ENCODE results near the gene KIRREL2. TPM values are rescaled to one million over a fixed set of nuclear protein-coding genes. Genes with fewer than 3 reads are reported as not detected.
A peak's percentile ranks its signal among the peaks of the same experiment; 100 is the strongest.
"Not testable (repeated sequence)": the region's sequence is repeated elsewhere in the genome, so short reads cannot be mapped to it uniquely, and the experiment has no call there.

KIRREL2 gene
- total RNA-seq: 1 to 10 TPM; 1.2 to 3.3 TPM

DNA sequence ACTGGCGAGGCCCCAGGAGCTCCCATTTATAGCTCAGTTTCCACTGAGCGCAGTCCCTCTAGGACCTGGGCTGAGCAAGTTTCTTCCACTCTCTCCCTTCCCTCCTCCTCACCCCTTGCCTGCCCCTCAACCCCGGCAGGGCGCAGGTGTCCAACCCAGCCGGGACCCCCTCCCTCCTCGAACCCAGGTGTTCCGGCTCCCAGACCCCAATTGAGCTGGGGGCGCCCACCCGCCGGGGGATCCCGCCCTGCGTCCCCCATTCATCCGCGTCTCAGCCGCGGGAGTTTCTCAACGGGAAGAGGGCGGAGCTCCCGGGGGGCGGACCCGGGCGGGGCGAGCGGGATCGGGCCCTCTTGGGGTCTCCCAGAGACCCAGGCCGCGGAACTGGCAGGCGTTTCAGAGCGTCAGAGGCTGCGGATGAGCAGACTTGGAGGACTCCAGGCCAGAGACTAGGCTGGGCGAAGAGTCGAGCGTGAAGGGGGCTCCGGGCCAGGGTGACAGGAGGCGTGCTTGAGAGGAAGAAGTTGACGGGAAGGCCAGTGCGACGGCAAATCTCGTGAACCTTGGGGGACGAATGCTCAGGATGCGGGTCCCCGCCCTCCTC lies at the start of gene KIRREL2:
Gene KIRREL2 (plus strand): TSS at position 366 of the 604 bp plus-strand sequence. CDS start 209 bp downstream, at position 575.
- peaks cover 0 to 8% of the 10 kb centered on the region in 2 donors for H3K36me3 Mint-ChIP-seq
- DNase-seq (ENCODE audit: low spot score in 2 of 2) (peak in 1 of 2 donors; percentile 56), ATAC-seq (peak; percentile 67 to 82)
- no peaks in the 10 kb centered on the region for H3K9me3 Mint-ChIP-seq
- no peak within 1 kb of the TSS for H3K27ac Mint-ChIP-seq

DNA sequence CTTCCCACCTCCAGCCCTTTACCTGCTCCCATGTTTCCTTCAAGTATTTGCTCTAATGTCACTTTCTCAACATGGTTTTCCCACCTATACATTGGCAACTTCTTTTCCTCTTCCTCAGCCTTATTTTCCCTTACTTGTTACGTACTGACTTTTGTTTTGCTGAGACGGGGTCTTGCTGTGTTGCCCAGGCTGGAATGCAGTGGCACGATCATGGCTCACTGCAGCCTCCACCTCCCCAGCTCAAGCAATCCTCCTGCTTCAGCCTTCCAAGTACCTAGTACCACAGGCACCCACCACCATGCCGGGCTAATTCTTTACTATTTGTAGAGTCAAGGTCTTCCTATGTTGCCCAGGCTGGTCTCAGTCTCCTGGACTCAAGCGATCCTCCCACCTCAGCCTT lies 49.1 kb upstream of the KIRREL2 start:
- DNase-seq (ENCODE audit: low spot score in 2 of 2) (no peak), ATAC-seq (no peak)
- Mint-ChIP-seq H3K9me3 (no peaks in the 10 kb centered on the region), H3K36me3 (no peaks in the 10 kb centered on the region), H3K27ac (no peak overlapping the region)

DNA sequence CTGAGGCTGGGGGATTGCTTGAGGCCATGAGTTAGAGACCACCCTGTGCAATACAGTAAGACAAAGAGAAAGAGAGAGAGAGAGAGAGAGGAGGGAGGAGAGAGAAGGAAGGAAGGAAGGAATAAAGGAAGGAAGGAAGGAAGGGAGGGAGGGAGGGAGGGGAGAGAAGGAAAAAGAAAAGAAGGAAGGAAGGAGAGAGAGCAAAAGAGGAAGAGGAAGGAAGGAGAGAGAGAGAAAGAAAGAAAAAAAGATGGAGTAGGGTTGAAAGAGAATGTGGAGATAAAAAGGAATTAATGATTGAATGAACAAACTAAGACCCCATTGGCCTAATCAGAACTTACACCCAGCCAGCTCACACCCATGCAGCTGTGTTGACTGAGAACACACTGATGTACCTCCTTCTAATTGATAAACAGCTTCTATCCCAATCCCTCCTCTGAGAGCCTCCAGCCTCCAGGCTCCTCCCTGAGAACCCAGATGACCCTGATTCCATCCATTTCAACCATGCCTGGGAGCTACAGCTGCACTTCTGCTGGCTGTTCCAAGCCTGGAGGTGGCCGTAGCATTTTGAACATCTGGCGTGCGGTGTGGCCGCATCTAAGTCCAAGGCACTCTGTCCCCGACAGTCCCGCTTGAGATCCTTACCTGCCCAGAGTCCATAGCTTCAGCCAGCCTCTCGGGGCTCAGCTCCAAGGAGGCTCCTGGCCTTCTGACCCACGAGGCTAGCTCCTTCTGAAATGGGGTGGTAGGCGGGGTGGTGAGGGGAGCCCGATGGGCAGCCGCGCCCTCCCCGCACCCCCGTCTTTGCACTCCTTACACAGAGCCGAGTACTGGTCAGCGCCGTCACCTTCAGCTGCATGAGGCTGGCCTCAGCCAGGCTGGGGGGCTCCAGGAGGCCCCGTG lies 45.1 kb upstream of the KIRREL2 start:
- no peaks in the 10 kb centered on the region for H3K36me3 Mint-ChIP-seq
- ATAC-seq (no peak), DNase-seq (ENCODE audit: low spot score in 2 of 2) (no peak)
- no peak overlapping the region for H3K27ac Mint-ChIP-seq
- H3K9me3 Mint-ChIP-seq: no peaks in the 10 kb centered on the region

DNA sequence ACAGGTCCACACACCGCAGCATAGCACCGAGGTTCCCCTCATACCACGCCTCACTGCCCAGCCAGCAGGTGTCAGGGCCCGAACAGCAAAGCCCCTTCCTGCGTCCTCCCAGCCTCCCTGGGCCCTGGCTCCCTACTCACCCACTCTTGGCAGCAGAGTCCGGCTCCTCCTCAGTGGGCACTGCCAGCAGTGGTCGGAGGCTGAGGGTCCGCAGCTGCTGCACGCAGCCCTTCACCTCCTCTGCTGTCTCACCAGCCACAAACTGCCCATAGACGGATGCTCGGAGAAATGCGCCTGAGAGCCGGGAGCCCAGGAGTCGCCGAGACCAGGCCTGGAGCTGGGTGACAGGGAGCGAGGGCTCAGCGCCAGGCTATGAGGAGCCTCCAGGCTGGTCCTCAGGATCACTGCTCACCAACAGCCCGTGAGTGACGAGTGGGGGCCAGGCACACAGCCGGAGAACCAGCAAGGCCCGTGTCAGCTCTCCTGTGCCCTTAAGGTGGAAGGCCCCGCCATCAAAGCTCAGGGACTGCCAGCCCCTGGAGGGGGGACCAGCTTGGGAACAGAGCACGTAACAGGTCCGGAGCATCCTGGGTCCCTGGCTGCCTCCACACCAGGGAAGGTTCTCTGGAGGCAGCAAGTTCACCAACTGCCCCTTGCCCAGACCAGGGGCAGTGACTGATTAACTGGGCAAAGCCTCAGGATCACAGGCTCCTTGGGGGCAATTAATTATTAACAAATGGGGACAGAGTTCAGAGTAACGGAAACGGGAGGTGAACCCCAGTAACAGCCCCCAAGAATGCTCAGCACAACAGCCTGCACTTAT lies 44.3 kb upstream of the KIRREL2 start, which contains the start of gene PRODH2:
Gene PRODH2 (minus strand): TSS at position 626 of the 823 bp plus-strand sequence. CDS start 40 bp downstream, at position 586.
- no peak for DNase-seq (ENCODE audit: low spot score in 2 of 2)
- no peak for ATAC-seq
- Mint-ChIP-seq H3K27ac (no peak within 1 kb of the TSS), H3K9me3 (no peaks in the 10 kb centered on the region), H3K36me3 (no peaks in the 10 kb centered on the region)

DNA sequence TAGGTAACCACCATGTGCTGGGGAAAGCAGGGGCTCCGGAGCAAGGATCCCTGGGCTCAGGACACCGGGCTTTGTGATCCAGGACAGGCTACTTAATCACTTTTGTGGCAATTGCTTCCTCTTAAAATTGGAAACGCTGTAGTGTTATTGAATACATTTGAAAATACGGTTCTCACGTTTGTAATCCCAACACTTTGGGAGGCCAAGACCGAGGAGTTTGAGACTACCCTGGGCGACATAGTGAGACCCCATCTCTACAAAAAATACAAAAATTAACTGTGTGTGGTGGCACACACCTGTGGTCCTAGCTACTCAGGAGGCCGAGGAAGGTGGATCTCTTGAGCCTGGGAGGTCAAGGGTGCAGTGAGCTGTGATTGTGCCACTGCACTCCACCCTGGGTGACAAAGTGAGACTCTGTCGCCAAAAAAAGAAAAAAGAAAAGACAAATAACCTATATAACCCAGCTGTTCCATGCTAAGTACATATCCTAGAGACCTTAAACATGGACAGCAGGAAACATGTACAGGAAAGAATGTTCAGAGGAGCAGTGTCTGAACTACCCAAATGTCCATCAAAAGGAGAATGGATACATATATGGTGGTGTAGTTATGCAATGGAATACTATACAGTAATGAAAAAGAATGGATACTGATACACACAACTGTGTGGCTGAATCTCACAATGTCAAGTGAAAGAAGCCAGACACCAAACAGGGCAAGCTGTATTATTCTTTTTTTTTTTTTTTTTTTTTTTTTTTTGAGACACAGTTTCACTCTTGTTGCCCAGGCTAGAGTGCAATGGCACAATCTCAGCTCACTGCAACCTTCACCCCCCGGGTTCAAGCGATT lies 43.4 kb upstream of the KIRREL2 start:
- H3K27ac Mint-ChIP-seq: no peak overlapping the region
- no peaks in the 10 kb centered on the region for H3K36me3 Mint-ChIP-seq
- ATAC-seq: no peak
- no peaks in the 10 kb centered on the region for H3K9me3 Mint-ChIP-seq
- no peak for DNase-seq (ENCODE audit: low spot score in 2 of 2)

DNA sequence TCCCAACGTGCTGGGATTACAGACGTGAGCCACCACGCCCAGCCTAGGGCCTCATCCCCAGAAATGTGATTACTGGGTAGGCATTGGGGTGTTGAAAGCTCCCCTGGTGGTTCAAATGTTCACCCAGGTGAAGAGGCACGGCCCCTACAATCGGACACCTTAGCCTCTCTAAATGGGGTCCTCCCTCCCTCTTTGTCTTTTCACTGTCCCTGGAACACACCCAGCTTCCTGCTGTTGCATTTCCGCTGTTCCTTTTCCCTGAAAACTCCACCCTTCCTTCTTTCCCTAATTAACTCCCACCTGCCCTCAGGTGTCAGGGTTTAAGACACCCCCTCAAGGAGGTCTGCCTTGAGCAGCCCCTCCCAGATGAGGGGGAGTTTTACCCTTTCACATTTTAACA lies 40.4 kb upstream of the KIRREL2 start:
- Mint-ChIP-seq H3K36me3 (no peaks in the 10 kb centered on the region), H3K27ac (peak overlapping the region in 1 of 2 donors; percentile 23), H3K9me3 (no peaks in the 10 kb centered on the region)
- ATAC-seq (no peak), DNase-seq (ENCODE audit: low spot score in 2 of 2) (no peak)

DNA sequence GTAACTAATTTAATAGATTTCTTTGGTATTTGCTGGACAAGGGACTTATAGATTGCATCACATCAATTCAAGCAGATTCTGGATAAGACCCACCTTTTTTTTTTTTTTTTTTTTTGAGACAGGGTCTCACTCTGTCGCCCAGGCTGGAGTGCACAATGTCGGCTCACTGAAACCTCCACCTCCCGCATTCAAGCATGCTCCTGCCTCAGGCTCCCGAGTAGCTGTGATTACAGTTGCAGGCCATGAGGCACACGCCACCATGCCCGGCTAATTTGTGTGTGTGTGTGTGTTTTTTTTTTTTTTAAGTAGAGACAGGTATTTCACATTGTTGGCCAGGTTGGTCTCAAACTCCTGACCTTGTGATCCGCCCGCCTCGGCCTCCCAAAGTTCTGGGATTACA lies 39.9 kb upstream of the KIRREL2 start:
- no peaks in the 10 kb centered on the region for H3K36me3 Mint-ChIP-seq
- H3K27ac Mint-ChIP-seq: no peak overlapping the region
- ATAC-seq: no peak
- no peaks in the 10 kb centered on the region for H3K9me3 Mint-ChIP-seq
- DNase-seq (ENCODE audit: low spot score in 2 of 2): no peak

DNA sequence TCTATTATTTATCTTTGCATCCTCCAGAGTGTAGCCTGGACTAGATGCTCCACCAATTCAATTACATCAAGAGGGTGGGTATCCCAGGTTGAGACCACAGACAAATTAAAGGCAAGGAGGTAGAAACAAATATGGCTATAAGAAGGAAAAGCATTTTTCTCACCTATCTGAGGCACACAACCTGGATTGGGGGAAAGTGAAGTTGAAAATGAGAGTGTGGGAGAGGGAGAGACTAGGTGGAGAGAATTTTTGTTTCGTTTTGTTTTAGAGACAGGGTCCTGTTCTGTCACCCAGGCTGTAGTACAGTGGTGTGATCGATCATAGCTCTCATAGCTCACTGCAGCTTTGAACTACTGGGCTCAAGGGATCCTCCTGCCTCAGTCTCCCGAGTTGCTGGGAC lies 38.3 kb upstream of the KIRREL2 start:
- DNase-seq (ENCODE audit: low spot score in 2 of 2) (no peak), ATAC-seq (no peak)
- H3K36me3 Mint-ChIP-seq: no peaks in the 10 kb centered on the region
- H3K9me3 Mint-ChIP-seq: no peaks in the 10 kb centered on the region
- no peak overlapping the region for H3K27ac Mint-ChIP-seq

DNA sequence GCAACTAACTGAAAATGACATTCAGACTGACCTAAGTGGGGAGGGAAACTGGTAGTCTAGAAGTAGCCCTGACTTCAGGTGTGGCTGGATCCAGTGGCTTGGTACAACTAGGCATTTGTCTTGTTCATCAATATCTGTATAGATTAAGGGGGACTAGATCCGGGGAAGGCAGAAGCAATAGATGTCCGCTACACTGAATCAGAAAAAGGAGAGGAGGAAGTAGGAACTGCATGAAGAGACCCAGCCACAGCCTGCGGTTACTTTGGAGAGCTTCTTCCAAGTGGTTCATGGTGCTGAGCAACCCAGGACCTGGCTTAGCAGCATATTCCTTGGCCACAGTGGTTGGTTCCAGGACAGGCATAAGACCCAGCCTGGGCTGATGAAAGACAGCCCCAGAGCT lies 34.1 kb upstream of the KIRREL2 start:
- H3K36me3 Mint-ChIP-seq: no peaks in the 10 kb centered on the region
- ATAC-seq (no peak), DNase-seq (ENCODE audit: low spot score in 2 of 2) (no peak)
- no peak overlapping the region for H3K27ac Mint-ChIP-seq
- no peaks in the 10 kb centered on the region for H3K9me3 Mint-ChIP-seq

DNA sequence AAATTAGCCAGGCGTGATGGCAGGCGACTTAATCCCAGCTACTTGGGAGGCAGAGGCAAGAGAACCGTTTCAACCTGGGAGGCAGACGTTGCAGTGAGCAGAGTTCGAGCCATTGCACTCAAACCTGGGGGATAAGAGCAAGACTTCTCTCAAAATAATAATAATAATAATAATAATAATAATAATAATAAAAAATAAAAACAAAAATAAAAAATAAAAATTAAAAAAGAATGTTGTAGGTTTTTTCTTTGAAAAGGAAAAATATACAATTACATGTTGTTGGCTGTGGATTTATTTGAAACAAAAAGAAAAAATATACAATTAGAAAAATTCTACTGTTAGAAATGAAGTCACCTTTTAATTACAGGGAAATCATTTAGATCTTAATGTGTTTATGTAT lies 32.6 kb upstream of the KIRREL2 start:
- H3K36me3 Mint-ChIP-seq: no peaks in the 10 kb centered on the region
- H3K9me3 Mint-ChIP-seq: no peaks in the 10 kb centered on the region
- H3K27ac Mint-ChIP-seq: no peak overlapping the region
- DNase-seq (ENCODE audit: low spot score in 2 of 2) (no peak), ATAC-seq (no peak)

DNA sequence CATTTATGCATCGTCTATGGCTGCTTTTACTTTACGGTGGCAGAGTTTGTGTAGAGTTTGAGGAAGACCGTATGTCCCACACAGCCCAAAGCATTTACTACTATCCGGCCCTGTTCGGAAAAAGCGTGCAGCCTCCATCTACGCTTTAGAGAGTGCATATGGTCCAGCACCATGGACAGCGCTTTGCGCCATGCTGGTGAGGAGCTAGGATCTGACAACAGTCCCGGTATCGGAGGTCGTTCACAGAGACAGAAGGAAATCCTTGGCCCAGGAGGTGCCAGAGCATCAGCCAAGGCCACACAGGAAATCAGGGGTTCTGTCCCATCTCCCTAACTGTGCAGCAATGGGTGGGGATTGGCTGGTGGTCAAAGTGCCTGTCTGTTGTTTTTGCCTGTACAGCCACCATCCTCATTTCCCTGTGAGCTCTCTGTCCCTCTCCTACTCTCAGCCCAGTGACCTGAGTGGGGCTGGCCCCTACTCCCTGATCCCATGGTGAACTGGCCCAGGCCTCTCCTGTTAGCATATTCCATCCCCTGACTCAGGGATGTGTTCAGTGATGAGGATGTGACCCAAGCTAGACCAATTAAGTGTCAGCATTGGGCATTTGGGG lies 27.9 kb upstream of the KIRREL2 start:
- peak in 1 of 2 donors; percentile 61 for ATAC-seq
- no peaks in the 10 kb centered on the region for H3K36me3 Mint-ChIP-seq

DNA sequence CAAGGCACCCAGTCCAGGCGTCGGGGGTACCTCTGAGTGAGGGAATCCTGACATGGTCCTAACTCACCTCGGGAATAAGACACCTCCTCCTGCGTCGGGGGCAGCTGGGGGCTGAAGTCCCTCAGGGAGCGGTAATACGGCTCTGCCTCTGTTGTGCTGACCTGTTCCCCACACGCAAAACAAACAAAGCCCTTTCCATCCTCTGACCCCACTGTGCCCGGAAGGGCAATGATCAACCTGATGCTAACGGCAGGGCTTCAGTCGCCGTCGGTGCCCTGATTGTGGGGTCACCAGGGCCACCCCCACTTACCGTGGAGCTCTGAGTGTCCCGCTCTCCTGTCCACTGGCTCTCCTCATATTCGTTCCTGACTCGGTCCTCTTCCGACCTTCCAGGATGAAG lies 25.7 kb upstream of the KIRREL2 start:
- no peaks in the 10 kb centered on the region for H3K36me3 Mint-ChIP-seq
- DNase-seq (ENCODE audit: low spot score in 2 of 2) (no peak), ATAC-seq (no peak)
- H3K27ac Mint-ChIP-seq: no peak overlapping the region
- H3K9me3 Mint-ChIP-seq: no peaks in the 10 kb centered on the region

More for the DNA sequence above, 27.9 kb upstream of the KIRREL2 start:
- Mint-ChIP-seq H3K9me3 (no peaks in the 10 kb centered on the region), H3K27ac (no peak overlapping the region)
- DNase-seq (ENCODE audit: low spot score in 2 of 2): peak in 1 of 2 donors; percentile 68

DNA sequence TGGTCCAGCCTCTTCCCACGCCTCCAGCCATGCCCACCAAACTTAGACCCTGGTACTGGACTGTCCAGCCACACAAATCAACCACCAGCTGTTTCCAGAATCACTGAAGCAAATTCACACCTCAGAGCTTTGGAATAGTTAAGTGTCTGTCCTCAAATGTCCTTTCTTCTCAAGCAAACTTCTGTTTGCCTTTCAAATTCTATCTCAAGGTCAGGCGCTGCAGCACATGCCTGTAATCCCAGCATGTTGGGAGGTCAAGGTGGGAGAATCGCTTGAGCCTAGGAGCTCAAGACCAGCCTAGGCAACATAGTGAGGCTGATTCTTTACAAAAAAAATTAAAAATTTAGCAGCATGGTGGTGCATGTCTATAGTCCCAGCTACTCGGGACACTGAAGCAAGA lies 24.7 kb upstream of the KIRREL2 start:
- DNase-seq (ENCODE audit: low spot score in 2 of 2): no peak
- no peak overlapping the region for H3K27ac Mint-ChIP-seq

DNA sequence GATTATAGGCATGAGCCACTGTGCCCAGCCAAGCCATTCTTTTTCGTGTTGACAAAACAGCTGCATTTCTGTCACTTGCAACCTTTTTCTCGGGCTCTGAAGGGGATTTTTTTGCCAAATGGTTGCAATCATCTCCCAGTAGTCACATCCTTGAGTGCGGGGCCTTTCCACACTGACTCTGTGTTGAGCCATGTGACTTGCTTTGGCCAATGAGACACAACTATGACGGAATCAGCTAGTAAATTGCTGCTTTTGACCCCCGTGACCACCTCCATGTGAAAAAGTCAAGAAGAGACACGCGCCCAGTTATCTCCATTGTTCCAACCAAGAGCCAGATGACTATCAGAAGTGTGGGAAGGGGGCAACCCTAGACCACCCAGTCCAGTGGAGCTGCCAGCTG lies 22.7 kb upstream of the KIRREL2 start:
- DNase-seq (ENCODE audit: low spot score in 2 of 2) (no peak), ATAC-seq (no peak)
- Mint-ChIP-seq H3K27ac (no peak overlapping the region), H3K36me3 (no peaks in the 10 kb centered on the region), H3K9me3 (no peaks in the 10 kb centered on the region)

More for the DNA sequence above, 24.7 kb upstream of the KIRREL2 start:
- Mint-ChIP-seq H3K36me3 (no peaks in the 10 kb centered on the region), H3K9me3 (no peaks in the 10 kb centered on the region)
- ATAC-seq: no peak

DNA sequence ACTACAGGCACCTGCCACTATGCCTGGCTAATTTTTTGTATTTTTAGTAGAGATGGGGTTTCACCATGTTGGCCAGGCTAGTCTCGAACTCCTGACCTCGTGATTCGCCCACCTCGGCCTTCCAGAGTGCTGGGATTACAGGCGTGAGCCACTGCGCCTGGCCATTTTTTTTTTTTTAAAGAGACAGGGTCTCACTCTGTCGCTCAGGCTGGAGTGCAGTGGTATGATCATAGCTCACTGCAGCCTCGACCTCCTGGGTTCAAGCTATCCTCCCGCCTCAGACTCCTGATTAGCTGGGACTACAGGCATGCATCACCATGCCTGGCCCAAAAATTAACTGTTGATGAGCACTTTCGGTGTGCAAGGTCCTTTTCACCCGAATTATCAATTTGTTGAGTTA lies 20.6 kb upstream of the KIRREL2 start:
- H3K9me3 Mint-ChIP-seq; H3K27ac Mint-ChIP-seq; DNase-seq (ENCODE audit: low spot score in 2 of 2); ATAC-seq; H3K36me3 Mint-ChIP-seq: not testable (repeated sequence)

Data from activated naive CD4-positive, alpha-beta T cell treated with anti-CD3 and anti-CD28 coated beads, Interleukin-2, amount 50 U/mL, for 72 hours (primary cell).